ENCODE data around the gene DVL1.
A peak's percentile ranks its signal among the peaks of the same experiment; 100 is the strongest.

Gene DVL1

GRCh38 chr1:1355416-1355815 is 6.2 kb upstream of the DVL1 start:
- DNase-seq, result no peak

GRCh38 chr1:1354271-1355247 is 5.3 kb upstream of the DVL1 start:
- no peak for DNase-seq

GRCh38 chr1:1353389-1354151 is 4.4 kb upstream of the DVL1 start:
- DNase-seq, result no peak

GRCh38 chr1:1352786-1353388 is 3.7 kb upstream of the DVL1 start:
- DNase-seq, result no peak

GRCh38 chr1:1351511-1352427 is 2.6 kb upstream of the DVL1 start:
- DNase-seq, result no peak

GRCh38 chr1:1348420-1349255 is 580 bp downstream of the DVL1 start:
- no peak for DNase-seq

- no peak for DNase-seq
Measured at GRCh38 chr1:1347663-1348419, 1.4 kb downstream of the DVL1 start.

GRCh38 chr1:1347026-1347595 is 2.1 kb downstream of the DVL1 start:
- DNase-seq, result no peak

- DNase-seq, result no peak
Measured at GRCh38 chr1:1346501-1346890, 2.7 kb downstream of the DVL1 start.

- no peak for DNase-seq
Measured at GRCh38 chr1:1345860-1346500, 3.2 kb downstream of the DVL1 start.

GRCh38 chr1:1345384-1345783 is 3.8 kb downstream of the DVL1 start:
- DNase-seq, result no peak

- DNase-seq, result peak; percentile 30
Measured at GRCh38 chr1:1344655-1345361, 4.4 kb downstream of the DVL1 start.

GRCh38 chr1:1343811-1344421 is 5.3 kb downstream of the DVL1 start:
- no peak for DNase-seq

GRCh38 chr1:1342584-1343115 is 6.6 kb downstream of the DVL1 start:
- DNase-seq, result no peak

GRCh38 chr1:1342061-1342562 is 7.1 kb downstream of the DVL1 start:
- DNase-seq, result no peak

- no peak for DNase-seq
Measured at GRCh38 chr1:1341549-1342021, 7.6 kb downstream of the DVL1 start.

GRCh38 chr1:1340791-1341548 is 8.2 kb downstream of the DVL1 start:
- no peak for DNase-seq

Data from activated CD4-positive, alpha-beta T cell treated with anti-CD3 and anti-CD28 coated beads for 1 hour (primary cell).